ENCODE results near the gene NHSL2.

The NHSL2 gene

DNA sequence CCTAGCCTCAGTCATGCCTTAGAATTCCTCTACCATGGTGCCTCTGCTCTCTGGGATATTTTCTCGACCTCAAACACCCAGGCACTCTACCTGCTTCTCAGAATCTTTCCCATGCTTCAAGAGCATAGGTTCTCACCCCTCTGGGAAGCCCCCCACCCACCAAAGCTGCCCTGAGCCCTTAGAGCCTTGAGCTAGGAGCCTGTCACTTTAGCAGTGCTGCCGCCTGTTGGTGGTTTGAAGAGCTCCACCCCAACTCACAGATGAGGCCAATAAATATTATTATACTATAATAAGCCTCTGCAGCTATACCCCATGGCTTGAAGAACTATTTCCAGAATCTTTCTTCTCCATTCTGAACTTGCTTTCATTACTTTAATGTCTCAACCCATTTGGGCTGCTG, 111.3 kb downstream of the NHSL2 start:
- no peak for DNase-seq

DNA sequence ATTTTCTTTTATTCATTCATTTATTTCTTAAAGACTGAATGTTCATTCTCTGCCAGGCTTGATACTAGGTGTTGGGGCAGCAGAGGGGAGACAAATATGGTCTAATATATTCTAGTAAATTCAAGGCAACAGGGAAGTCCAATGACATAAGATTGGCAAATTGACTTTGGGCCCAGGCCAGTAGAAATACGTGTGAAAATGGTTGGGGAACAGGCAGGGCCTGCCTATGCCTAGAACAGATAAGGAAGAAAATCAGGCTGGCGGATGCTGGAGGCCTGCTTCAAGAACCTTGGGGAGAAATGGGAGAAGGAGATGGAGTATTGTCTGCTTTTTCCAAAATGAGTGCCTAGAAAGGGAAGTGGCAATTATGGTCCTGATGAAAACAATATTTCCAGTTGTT, 112.4 kb downstream of the NHSL2 start:
- DNase-seq: no peak

DNA sequence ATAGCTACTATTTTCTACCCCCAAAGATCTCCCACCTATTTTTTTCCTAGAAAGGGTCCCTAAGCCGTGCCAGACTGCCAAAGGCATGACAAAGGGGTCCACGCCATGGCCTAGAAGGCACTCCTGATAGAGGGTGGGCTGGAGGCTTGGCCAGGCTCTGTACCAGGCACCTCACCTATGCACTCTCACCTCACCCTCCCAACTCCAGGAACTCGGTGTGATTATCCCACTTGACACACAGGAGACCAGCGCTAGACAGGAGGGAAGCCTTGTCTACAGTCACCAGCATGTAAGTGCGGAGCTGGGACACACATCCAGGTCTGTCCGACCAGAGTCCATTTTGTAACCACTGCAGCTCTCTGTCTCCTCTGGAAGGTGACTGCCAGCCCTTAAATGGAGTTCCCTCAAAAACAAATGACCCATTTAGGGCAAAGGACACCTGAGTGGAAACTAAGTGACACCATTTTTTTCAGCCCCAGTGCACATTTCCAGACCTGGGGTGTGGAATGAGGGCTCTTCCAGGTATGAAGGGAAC, 114.7 kb downstream of the NHSL2 start:
- no peak for DNase-seq

DNA sequence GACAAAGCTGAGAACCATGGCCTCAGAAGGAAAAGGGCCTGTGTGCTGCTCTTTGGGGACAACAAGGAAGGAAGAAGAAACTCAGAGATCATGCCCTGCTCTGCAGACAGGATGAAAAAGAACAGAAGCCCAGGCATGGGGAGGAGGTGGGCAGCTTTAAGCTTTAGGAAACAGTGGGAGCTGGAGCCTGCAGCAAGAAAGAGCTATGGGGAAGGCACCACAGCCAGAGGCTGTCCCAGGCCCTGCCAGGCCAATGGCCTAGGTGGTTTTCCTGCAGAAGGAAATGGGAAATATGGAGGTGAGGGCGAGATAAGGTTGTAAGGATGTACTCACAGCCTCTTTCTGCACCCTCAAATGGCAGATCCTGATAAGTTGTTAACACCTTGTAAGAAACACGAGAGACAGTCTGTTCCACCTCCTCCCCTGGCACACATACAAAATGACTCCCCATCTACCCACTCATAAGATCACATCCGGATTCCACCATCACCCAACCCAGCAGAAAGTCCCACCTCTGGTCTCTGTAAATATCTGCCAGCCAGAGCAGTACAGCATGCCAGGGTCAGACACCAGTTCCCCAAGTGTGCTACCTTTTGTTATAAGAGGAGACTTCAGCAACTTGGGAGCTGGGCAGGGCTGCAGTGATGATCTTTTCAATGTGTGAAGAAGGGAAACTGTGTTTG, 115.8 kb downstream of the NHSL2 start:
- no peak for DNase-seq

GRCh38 chrX:72027024-72027913, 116.6 kb downstream of the NHSL2 start:
- no peak for DNase-seq

GRCh38 chrX:72027914-72028307, 117.3 kb downstream of the NHSL2 start:
- DNase-seq: no peak

DNA sequence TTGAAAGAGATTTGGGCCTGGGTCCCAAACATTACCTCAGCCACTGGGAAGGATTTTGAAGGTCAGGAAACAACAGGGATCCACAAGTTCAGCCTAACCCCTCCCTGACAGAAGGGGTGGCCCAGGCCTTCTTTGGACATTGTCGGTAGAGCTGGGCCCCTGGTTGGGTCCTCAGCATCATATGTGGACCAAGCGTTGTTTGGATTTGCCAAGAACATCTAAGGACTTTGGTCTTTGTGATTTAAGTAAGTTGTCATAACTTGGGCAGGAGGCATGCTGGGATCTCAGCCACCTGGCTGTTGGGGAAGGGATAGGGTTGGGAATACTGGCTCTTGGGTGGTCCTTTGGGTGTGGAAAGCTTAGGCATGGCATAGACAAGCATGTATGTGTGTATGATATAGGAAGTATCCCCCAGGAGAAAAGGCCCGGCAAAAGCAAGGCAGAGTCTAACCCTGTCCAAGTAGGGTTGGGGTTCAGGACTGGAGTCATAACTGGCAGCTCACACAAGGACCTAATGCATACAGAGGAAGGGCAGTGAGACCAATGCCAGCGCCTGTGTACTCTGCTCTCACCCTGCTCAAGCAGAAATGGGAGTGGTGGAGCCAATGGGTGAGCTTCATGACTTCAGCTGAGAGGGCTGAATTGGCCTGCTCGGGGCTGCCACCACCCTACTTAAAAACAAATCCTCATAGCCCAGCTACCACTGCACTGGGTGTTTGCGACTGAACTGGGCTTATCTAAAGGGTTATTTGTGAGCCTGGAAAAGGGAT, 118.2 kb downstream of the NHSL2 start:
- DNase-seq: no peak

DNA sequence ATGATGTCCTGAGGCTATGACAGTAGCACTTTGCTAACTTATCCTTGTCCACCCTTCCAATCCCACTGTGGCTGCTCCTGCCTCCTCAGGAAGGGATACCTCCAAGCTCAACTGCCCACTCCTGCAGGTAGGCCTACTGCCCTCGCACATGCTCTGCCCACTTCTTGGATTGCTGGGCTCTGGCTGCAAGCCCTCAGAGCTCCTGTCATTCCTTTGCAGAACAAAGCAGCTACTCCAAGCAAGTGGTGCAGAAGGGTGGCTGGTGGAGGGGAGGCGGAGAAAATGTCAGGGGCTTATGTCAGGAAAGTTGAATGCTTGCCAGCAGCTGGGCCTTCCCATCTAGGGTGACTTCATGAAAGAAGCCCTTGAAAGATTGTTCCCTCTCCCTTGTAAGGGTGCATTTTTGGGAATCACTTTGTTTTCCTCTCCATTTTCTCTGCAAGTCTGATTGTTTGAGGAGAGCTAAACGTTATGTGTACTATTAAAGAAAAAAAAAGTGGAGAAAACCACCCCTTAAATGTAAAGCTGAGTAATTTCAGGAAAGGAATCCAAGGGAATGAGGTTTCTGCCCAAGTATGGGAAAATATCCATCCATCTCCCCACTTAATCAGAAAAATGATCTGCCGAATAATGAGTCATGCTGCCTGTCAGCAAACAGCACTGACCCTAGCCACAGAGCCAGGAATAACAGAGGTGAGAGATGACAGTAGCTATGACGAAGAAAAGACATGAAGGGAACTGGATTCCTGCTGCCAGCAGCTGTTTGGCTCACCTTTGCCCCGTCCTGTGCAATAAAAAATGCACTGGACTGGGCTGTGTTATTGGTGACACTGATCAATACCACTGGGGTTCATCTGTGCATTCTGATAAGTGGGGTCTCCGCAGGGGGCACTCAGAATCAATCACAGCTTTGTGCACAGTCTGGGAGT, 119.1 kb downstream of the NHSL2 start:
- DNase-seq: no peak

GRCh38 chrX:72030431-72030830, 119.8 kb downstream of the NHSL2 start:
- no peak for DNase-seq

DNA sequence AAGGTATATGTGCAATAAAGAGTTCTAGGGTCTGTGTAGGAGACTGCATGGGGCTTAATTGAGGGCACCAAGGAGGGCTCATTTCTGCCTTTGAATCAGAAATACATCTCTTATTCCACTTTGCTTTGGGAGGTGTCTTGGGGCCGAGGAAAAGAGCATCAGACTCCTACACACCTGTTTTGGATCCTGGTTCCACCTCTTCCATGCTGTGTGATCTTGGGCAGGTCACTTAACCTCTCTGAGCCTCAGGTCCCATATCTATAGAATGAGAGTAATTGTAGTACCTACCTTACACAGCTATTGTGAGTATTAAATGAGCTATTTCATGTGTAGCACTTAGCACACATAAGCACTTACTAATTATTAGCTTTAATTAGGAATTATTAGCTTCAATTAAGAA, 120.5 kb downstream of the NHSL2 start:
- no peak for DNase-seq

DNA sequence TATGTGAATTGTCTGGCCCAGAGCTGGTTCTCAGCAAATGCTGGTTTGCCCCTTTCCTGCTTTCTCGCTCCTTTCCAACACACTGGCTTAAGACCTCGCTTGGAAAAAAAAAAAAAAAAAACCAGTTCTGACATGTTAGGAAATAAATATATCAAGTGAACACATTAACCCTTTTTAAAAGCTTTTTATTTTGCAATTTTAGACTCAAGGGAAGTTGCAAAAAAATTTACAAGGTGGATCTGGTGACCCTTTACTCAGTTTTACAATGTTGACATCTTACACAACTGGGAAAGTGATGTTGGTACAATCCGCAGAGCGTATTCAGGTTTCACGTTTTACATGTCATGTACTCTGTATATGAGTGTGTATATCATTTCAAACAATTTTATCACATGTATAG, 121.0 kb downstream of the NHSL2 start:
- no peak for DNase-seq

GRCh38 chrX:72037601-72038000, 127.0 kb downstream of the NHSL2 start:
- no peak for DNase-seq

- DNase-seq: no peak
These were observed 127.4 kb downstream of the NHSL2 start for GRCh38 chrX:72038016-72038415.

DNA sequence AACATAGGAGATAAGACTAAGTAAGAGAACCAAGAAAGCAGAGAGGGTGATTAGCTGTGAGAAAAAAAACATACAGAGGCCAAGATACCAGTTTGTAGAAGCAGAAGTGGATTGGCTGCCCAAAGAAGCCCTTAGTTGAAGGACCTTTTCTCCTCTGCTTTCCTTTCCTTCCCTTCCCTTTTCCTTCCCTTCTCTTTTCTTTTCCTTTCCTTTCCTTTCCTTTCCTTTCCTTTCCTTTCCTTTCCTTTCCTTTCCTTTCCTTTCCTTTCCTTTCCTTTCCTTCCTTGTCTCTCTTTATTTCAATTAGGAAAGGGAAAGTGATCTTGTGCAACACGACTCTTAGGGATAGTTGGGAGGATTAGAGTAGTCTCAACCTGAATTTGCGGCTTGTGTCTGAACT, 128.2 kb downstream of the NHSL2 start:
- DNase-seq: no peak

DNA sequence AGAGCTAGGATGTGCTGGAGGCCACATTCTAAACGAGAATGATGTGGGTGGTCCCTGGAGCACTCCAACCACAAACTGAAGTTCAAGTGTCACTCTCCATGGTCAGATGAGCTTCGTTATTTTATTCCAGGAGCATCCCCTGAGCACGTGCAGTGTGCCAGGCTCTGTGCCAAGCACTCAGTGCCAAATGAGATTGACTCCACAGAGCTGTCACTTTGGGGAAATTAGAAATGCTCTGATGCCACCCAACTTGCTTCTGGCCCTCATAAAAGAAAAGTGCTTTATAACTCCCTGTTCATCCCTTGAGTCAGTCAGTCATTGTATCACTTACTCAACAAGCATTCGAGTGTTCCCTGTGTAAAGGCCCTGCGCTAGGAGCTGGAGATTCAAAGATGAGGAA, 129.9 kb downstream of the NHSL2 start:
- DNase-seq: no peak

DNA sequence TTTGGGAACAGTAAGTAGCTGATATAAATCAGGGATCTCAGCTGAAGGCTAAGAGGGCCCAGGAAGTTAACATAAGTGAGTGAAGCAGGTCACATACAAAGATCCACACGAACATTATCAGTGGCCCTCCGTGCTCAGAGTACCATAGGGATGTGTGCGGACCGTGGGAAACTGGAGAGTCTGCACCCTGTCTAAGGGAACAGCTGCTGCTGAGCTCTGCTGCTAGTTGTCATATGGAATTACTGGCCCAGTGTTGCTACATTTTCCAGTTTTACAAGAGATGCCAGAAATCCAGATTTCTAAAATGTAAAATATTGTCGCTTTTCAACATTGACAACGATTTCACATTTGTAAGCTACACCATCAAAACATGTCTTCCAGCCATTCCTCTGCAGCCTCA, 130.5 kb downstream of the NHSL2 start:
- DNase-seq: no peak

GRCh38 chrX:72041871-72042851, 131.5 kb downstream of the NHSL2 start:
- DNase-seq: no peak

DNA sequence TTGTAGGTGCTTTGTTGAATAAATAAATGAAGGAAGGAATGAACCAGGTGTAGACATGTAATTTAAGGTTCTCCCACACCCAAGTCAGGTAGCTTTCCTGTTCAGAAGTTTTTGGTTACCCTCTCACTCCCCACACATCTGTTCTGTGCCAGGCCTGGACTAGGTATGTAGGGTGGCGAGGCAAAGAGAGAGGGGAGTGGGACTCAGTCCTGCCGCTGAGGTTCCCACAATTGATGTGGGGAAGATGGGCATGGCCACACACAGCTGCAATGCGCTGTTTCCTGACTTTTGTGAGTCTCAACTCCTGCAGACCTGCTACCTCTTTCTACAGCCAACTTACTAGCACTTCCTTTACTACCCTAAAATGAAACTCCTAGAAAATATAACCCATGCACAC, 132.2 kb downstream of the NHSL2 start:
- DNase-seq: no peak

GRCh38 chrX:72043636-72044035, 133.0 kb downstream of the NHSL2 start:
- no peak for DNase-seq

DNA sequence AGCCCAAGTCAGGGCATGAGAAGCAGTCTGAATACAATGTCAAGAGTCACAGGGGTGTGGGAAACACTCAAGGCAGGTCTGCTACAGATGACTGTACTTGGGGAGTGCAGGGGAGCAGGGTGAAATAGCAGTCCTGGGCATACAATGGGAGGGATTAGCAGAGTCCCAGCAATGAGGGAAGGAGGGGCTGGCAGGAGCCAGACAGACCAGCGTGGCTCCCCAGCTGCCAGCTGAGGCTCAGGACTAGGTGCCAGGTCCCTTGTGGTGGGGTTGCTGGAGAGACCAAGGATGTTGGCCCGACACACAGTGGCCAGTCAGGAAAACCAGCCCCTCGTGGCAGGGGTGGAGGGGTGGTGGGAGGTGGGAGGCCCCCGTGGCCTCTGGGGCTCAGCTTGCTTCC, 134.5 kb downstream of the NHSL2 start:
- no peak for DNase-seq
